ENCODE measurements around the gene GLIPR2.

GRCh38 chr9:36163049-36163785, 26.7 kb downstream of the GLIPR2 start:
- no peak for TF ChIP-seq TSHZ1 (tag by site-specific recombination; IDR thresholded peaks at IDR 0.05; ENCODE audit: borderline replicate concordance)
- TF ChIP-seq ZSCAN30 (tag by site-specific recombination; IDR thresholded peaks at IDR 0.05), result no peak
- peak; percentile 35 for TF ChIP-seq KLF1 (tag by site-specific recombination; IDR thresholded peaks at IDR 0.05)
- TF ChIP-seq ZNF274 (IDR thresholded peaks at IDR 0.05; ENCODE audit: low read length), result no peak
- no peak for TF ChIP-seq ZNF274 (tag by site-specific recombination; IDR thresholded peaks at IDR 0.05; ENCODE audit: borderline replicate concordance)
- TF ChIP-seq CTCF (tag by site-specific recombination; IDR thresholded peaks at IDR 0.05), result no peak
- no peak for TF ChIP-seq TCF7L2 (IDR thresholded peaks at IDR 0.05; ENCODE audit: borderline replicate concordance, low read depth, low read length)
- TF ChIP-seq EGR2 (tag by site-specific recombination; IDR thresholded peaks at IDR 0.05; ENCODE audit: low read depth), result 0 out of 2 replicates have a peak, but pooled peaks have one; percentile 20
- no peak for TF ChIP-seq ZNF555 (tag by site-specific recombination; conservative IDR thresholded peaks at IDR 0.05)
- no peak for TF ChIP-seq INSM2 (tag by site-specific recombination; IDR thresholded peaks at IDR 0.05)
- TF ChIP-seq ZNF513 (tag by site-specific recombination; IDR thresholded peaks at IDR 0.05), result no peak
- no peak for TF ChIP-seq HOXA7 (CRISPR knock-in tag; IDR thresholded peaks at IDR 0.05; ENCODE audit: borderline replicate concordance)
- peak; percentile 36; the same call in 1 of the 2 replicates for TF ChIP-seq ZNF24 (tag by site-specific recombination; IDR thresholded peaks at IDR 0.05)
- peak; percentile 88 for TF ChIP-seq ATF2 (tag by site-specific recombination; IDR thresholded peaks at IDR 0.05; ENCODE audit: low read depth)

Data from HEK293 (cell line).